Gastroesophageal sphincter (tissue), 3 donors: ENCODE measurements around the gene TP53BP1.

Experiments
- CTCF ChIP-seq, 4 experiments: fragments of 200-600 bp in 2 of 4; fragments of 450-650 bp in 2 of 4; sonication (generic) in 1 of 4; IDR thresholded peaks; one replicate each; pipeline ENCODE4 v1.5.1; 2017 to 2019; ENCODE audit warnings: antibody characterized with exemption in 4 of 4, mild to moderate bottlenecking in 2 of 4, moderate library complexity in 2 of 4
- EP300 ChIP-seq: sonication (generic); formaldehyde crosslinking; IDR thresholded peaks from one replicate; pipeline ENCODE4 v1.6.1; 2017; ENCODE audit warnings: antibody characterized with exemption, mild to moderate bottlenecking
- POLR2A ChIP-seq, 2 donors: fragments of 450-650 bp; IDR thresholded peaks; one replicate each; pipeline ENCODE4 v1.6.1; 2017; ENCODE audit warnings: antibody characterized with exemption in 2 of 2, mild to moderate bottlenecking in 2 of 2, moderate library complexity in 1 of 2
- POLR2AphosphoS5 ChIP-seq: sonication (generic); formaldehyde crosslinking; IDR thresholded peaks from one replicate; pipeline ENCODE4 v1.6.1; 2017; ENCODE audit warnings: antibody characterized with exemption

GRCh38 chr15:43531018-43531670 lies 38.2 kb upstream of the TP53BP1 start:
- TF ChIP-seq CTCF (IDR thresholded peaks at IDR 0.05) (no peak), POLR2AphosphoS5 (no peak), POLR2A (IDR thresholded peaks at IDR 0.05) (no peak), EP300 (no peak)
